Hematopoietic multipotent progenitor cell treated with erythropoietin and hydrocortisone succinate and interleukin-3 and kit ligand, for 6 days (in vitro differentiated cells): ENCODE measurements around the gene HCST.

Source experiments
- DNase-seq: peaks from one replicate; pipeline ENCODE4 v3.0.0-alpha.2; 2015

Gene HCST

DNA sequence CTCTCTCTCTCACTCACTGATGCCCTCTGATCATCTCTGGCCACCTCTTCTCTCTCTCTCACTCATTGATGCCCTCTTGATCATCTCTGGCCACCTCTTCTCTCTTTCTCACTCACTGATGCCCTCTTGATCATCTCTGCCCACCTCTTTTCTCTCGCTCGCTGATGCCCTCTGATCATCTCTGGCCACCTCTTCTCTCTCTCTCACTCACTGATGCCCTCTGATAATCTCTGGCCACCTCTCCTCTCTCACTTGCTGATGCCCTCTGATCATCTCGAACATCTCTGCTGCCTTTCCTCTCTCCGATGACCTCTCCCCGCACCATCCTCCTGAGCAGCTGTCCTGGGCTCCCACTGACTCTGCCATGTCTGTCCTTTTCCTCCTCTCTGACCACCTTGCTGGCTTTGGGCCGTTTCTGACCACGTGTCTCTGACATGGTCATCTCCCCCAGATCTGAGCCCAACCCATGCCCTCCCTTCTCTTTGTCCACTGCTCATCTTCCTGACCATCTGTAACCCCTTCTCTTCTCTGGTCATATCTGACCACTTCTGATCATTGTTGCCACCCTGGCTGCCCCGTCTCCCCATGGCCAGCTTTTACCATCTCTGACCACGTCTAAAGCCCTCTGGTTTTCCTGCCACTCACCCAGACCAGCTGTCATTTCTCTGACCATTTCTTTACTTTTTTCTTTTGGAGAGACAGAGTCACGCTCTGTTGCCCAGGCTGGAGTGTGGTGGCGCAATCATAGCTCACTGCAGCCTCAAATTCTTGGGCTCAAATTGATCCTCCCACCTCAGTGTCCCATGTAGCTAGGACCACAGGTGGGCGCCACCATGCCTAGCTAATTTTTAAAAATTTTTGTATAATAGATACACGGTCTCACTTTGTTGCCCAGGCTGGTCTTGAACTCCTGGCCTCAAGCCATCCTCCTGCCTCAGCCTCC lies 36.2 kb downstream of the HCST start:
- no peak for DNase-seq

DNA sequence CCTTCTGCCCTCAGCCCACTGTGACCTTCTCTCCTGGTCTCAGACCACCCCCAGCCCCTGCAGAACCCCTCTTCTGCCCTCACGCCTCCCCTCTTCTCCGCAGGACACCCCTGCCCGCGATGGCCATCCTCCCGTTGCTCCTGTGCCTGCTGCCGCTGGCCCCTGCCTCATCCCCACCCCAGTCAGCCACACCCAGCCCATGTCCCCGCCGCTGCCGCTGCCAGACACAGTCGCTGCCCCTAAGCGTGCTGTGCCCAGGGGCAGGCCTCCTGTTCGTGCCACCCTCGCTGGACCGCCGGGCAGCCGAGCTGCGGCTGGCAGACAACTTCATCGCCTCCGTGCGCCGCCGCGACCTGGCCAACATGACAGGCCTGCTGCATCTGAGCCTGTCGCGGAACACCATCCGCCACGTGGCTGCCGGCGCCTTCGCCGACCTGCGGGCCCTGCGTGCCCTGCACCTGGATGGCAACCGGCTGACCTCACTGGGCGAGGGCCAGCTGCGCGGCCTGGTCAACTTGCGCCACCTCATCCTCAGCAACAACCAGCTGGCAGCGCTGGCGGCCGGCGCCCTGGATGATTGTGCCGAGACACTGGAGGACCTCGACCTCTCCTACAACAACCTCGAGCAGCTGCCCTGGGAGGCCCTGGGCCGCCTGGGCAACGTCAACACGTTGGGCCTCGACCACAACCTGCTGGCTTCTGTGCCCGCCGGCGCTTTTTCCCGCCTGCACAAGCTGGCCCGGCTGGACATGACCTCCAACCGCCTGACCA lies 37.2 kb downstream of the HCST start:
- no peak for DNase-seq

DNA sequence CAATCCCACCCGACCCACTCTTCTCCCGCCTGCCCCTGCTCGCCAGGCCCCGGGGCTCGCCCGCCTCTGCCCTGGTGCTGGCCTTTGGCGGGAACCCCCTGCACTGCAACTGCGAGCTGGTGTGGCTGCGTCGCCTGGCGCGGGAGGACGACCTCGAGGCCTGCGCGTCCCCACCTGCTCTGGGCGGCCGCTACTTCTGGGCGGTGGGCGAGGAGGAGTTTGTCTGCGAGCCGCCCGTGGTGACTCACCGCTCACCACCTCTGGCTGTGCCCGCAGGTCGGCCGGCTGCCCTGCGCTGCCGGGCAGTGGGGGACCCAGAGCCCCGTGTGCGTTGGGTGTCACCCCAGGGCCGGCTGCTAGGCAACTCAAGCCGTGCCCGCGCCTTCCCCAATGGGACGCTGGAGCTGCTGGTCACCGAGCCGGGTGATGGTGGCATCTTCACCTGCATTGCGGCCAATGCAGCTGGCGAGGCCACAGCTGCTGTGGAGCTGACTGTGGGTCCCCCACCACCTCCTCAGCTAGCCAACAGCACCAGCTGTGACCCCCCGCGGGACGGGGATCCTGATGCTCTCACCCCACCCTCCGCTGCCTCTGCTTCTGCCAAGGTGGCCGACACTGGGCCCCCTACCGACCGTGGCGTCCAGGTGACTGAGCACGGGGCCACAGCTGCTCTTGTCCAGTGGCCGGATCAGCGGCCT lies 37.9 kb downstream of the HCST start:
- DNase-seq: no peak

DNA sequence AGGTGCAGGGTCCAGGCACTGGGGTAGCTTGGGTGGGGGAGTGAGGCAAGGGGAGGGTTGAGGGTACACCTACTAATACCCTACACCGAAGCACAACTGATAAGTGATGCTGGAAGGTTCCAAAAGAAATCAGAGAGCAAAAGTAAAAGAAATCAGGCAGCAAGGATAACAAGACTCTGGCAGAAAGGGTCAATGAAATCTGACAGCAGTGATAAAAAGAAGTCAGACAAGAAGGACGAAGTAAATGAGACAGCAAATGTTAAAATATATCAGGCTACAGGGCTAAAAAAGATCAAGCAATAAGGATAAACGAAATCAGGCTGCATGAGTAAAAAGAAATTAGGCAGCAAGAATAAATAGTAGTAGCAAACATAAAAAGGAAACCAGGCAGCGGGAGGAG lies 38.5 kb downstream of the HCST start:
- DNase-seq: no peak

GRCh38 chr19:35942235-35942634 lies 39.9 kb downstream of the HCST start:
- no peak for DNase-seq

DNA sequence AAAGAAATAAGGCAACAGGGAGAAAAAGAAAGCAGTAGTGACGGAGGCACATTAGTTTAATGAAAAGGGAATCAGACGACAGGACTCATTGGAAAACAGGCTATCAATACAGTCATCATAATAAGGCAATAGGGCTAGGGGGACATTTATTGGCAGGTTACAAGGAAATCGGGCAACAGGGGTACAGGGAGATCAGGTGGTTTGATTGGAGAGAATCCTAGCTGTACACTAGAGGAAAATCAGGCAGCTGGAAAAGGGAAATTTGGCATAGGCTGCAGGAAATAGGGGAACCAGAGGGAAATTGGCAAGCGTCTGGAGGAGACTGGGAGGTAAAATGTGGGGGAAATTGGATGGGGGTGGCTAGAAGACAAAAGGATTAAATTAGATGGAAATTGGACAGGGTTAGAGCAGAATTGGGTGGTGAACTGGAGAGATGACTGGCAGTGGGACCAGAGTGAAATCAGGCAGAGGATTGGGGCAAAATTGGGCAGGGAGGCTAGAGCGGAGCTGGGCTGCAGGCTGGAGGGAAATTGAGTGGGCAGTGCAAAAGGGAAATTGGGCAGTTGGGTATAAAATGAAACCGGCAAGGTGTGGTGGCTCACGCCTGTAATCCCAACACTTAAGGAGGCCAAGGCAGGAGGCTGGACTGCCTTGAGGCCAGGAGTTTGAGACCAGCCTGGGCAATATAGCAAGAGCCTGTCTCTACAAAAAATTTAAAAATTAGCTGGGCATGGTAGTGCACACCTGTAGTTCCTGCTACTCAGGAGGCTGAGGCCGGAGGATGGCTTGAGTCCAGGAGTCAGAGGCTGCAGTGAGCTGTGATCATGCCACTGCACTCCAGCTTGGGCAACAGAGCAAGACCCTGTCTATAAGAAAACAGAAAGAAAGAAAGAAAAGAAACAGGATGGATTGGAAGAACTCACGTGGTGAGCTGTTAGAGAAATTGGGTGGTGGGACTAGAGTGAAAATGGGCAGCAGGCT lies 41.3 kb downstream of the HCST start:
- DNase-seq: no peak

DNA sequence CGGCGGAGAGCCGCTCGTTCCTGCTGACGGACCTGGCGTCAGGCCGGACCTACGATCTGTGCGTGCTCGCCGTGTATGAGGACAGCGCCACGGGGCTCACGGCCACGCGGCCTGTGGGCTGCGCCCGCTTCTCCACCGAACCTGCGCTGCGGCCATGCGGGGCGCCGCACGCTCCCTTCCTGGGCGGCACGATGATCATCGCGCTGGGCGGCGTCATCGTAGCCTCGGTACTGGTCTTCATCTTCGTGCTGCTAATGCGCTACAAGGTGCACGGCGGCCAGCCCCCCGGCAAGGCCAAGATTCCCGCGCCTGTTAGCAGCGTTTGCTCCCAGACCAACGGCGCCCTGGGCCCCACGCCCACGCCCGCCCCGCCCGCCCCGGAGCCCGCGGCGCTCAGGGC lies 42.2 kb downstream of the HCST start:
- DNase-seq: no peak

DNA sequence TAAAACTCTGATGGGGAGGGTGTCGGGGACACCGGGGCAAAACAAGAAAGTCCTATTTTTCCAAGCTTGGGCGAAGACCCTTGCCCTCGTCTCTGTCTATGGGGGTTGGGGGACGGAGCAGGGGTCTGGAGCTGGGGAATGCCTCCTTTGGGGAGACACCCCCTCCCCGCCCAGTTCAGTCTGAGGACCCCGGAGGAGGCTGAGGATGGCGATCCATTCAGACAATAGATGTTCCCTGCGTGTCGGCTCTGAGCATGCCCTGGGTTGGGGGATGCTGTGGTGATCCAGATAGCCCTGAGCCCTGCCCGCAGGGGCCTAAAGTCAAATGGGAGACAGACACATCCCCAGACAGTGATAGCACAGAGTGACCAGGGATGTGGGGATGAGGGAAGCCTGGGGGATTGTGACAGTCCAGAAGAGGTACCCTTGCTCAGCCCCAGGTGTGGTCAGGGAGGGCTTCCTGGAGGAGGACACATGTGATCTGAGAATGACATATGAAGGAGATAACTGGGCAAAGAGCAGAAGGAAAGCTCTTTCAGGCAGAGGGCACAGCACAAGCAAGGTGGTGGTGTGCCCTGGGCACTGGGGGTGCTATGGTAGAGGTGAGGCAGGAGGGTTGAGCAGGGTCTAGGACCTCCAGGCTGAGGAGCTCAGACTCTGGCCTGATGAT lies 42.9 kb downstream of the HCST start:
- DNase-seq: no peak

GRCh38 chr19:35946203-35946602 lies 43.9 kb downstream of the HCST start:
- DNase-seq: no peak

- no peak for DNase-seq
Observed at GRCh38 chr19:35949131-35949530, 46.8 kb downstream of the HCST start.
